Adipocyte (in vitro differentiated cells): ENCODE results near the gene GABRG3.

Experiments
- DNase-seq: peaks from one replicate; pipeline ENCODE4 v3.0.0-alpha.2; 2015; ENCODE audit warnings: low read depth
- H3K27me3 ChIP-seq: replicated peaks from 2 replicates; pipeline ENCODE4 v1.7.0; 2013; ENCODE audit warnings: mild to moderate bottlenecking, low read length, moderate library complexity; ENCODE audit not compliant: control insufficient read depth, insufficient read depth
- H3K36me3 ChIP-seq: 2 replicates; pipeline ENCODE4 v1.7.0; 2013; ENCODE audit warnings: low read length, mild to moderate bottlenecking, moderate library complexity; ENCODE audit not compliant: control insufficient read depth, insufficient read depth, severe bottlenecking
- H3K4me1 ChIP-seq: 2 replicates; pipeline ENCODE4 v1.7.0; 2013; ENCODE audit warnings: mild to moderate bottlenecking, low read length, moderate library complexity; ENCODE audit not compliant: control insufficient read depth, insufficient read depth
- H3K4me3 ChIP-seq: 2 replicates; pipeline ENCODE4 v1.7.0; 2013; ENCODE audit warnings: mild to moderate bottlenecking, low read length, moderate library complexity
- H3K9ac ChIP-seq: 2 replicates; pipeline ENCODE4 v1.7.0; 2013; ENCODE audit warnings: mild to moderate bottlenecking, low read length, moderate library complexity
- H3K9me3 ChIP-seq: 2 replicates; pipeline ENCODE4 v1.7.0; 2013; ENCODE audit warnings: mild to moderate bottlenecking, low read length, moderate library complexity; ENCODE audit not compliant: control insufficient read depth

Gene GABRG3

DNA sequence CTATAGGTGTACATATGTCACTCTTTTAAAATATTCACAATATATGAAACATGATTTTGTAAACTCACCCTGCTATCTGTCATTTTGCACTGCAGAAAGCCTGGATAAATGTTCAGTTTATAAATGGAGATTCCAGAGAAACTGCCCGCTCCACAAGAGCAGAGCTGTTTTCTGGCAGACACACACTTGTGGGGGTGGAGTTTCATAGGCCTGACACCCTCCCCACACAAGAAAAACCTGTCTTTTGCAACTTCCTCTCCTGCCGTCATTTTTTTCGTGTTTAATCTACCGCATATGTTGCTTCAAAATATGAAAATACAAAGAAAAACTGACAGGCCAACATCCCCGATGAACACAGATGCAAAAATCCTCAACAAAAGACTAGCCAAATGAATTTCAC, 479.0 kb downstream of the GABRG3 start:
- no peak overlapping the region for H3K9ac ChIP-seq
- H3K36me3 ChIP-seq: no peaks in the 10 kb centered on the region
- H3K4me1 ChIP-seq: peaks cover 5% of the 10 kb centered on the region
- no peak overlapping the region for H3K4me3 ChIP-seq
- no peak for DNase-seq
- no peaks in the 10 kb centered on the region for H3K27me3 ChIP-seq
- no peaks in the 10 kb centered on the region for H3K9me3 ChIP-seq

DNA sequence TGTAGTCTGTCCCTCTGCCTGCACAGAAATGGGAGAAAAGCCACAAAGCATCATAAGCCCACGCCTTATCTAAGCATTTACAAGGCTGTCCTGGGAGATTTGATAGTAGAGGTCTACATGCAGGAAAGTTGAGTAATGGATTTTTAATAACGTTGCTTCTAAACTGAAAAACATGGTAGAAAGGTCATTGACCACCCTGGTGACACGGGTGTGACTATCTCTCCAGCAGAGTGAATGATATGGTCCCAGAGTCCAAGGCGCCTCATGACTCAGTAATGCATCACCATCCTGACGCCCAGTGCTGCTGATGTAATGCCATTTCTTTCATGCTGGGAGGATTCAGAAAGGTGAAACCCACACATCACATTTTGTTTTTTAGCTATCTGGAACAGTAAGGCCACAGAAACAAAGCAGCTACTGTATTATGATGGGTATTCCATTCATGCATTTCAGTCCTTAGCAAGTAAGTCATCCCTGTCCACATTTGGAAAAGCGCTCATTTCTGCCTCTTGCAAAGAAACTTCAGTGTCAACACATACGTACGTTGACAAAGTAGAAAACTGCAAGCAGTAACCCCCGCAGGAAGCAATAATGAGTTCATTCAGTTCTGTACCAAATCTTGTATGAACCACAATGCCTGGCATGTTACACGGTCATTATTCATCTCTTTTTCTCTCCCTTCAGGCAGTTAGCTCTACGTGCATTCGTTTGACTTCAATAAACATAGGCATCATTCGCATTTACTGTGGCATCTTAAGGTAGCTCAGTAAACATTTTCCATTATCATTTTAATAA, 483.5 kb downstream of the GABRG3 start:
- H3K36me3 ChIP-seq: no peaks in the 10 kb centered on the region
- no peaks in the 10 kb centered on the region for H3K9me3 ChIP-seq
- H3K4me3 ChIP-seq: no peak overlapping the region
- H3K27me3 ChIP-seq: no peaks in the 10 kb centered on the region
- H3K9ac ChIP-seq: no peak overlapping the region
- H3K4me1 ChIP-seq: peaks cover 4% of the 10 kb centered on the region
- DNase-seq: no peak

DNA sequence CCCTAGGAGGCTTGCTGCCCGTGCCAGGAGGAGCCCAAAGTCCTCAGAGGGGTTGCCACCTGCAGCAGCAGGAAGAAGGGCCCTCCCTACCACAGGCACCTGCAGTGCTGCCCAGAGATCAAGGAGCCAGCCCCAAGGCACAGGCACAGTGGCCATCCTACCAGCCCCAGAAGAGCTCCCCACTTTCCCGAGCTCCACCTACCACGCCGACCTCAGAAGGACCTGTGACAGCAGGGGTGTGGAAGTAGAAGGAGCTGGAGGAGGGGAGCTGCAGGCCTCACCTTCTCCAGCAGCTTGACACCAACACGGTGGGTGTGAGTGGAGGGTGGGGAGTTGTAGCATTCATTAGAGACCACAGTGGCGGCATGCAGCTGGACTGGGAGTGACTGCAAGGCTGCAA, 485.8 kb downstream of the GABRG3 start:
- Histone ChIP-seq H3K4me3 (no peak overlapping the region), H3K4me1 (no peaks in the 10 kb centered on the region), H3K9ac (no peak overlapping the region), H3K27me3 (no peaks in the 10 kb centered on the region), H3K9me3 (no peaks in the 10 kb centered on the region), H3K36me3 (no peaks in the 10 kb centered on the region)
- no peak for DNase-seq

DNA sequence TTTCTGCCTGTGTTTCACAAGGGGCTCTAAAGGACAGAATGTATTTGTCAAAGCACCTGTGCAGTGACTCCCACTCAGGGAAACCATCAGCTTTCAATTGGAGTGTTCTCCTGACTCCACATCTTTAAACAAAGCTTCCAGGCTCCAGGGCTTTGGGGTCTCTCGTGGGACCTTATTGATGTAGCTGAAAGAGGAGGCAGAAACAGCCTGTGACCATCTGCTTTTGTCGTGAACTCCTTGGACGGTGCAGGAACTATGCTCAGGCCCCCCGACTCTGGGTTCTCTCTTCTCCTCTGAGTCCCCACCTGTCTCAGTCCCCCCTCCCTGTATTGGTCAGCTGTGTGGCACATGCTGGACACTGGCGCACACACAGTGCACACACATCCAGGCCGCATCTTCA, 486.8 kb downstream of the GABRG3 start:
- Histone ChIP-seq H3K4me3 (no peak overlapping the region), H3K9me3 (no peaks in the 10 kb centered on the region), H3K4me1 (no peaks in the 10 kb centered on the region), H3K9ac (no peak overlapping the region), H3K27me3 (no peaks in the 10 kb centered on the region), H3K36me3 (no peaks in the 10 kb centered on the region)
- DNase-seq: no peak

DNA sequence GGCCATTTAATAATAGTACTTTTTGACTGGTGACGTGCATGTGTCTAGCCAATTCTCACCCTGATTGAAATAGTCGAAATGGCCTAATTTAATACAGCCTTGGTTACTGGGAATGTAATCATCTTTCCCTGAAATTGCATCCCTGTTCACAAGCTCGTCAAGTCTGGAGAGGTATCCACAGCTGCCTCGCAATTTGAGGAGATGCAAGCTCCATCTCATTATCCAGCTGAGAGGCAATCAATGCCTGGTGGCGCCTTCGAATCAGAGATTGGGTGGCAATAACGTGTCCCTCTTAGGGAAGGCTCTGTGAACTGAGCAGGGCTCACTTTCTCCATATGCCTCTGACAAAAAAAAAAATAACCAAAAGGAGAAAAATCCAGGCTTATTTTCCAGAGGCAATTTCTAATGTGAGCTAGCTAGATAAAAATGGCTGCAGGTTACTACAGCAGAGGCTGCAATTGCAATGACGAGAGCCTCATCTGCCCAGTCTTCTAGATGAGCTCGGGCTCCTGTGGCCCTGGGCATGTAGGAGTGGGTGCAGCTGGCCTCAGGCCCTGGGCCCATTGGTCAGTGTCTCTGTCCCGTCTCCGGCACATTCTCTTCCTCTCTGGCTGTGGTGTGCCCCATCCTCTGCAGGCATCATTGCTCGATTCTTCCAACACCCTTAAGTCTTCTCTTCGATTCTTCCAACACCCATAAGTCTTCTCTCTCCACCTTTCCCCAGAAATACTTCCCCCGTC, 487.5 kb downstream of the GABRG3 start:
- no peaks in the 10 kb centered on the region for H3K4me1 ChIP-seq
- no peak for DNase-seq
- no peaks in the 10 kb centered on the region for H3K9me3 ChIP-seq
- no peaks in the 10 kb centered on the region for H3K36me3 ChIP-seq
- H3K9ac ChIP-seq: no peak overlapping the region
- H3K27me3 ChIP-seq: no peaks in the 10 kb centered on the region
- no peak overlapping the region for H3K4me3 ChIP-seq

DNA sequence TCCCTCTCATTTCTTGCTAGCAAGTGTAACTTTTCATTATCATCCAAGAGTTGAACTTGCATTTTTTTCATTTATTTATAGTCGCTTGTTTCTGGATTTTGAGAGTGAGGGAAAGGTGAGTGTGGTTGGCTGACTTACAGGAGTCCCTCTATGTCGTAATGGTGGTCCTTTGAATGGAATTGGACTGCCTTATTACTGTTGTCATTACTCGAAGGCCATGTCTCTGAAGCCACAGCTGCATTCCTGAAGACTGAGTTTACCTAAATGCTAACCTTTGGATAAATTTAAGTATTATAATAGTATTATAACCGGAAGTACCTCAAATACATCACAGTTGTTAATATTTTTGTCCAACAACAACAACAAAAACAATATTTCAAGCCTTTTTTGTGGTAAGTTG, 488.9 kb downstream of the GABRG3 start:
- no peak overlapping the region for H3K4me3 ChIP-seq
- no peaks in the 10 kb centered on the region for H3K4me1 ChIP-seq
- H3K9me3 ChIP-seq: no peaks in the 10 kb centered on the region
- no peaks in the 10 kb centered on the region for H3K36me3 ChIP-seq
- no peak for DNase-seq
- H3K9ac ChIP-seq: no peak overlapping the region
- no peaks in the 10 kb centered on the region for H3K27me3 ChIP-seq

DNA sequence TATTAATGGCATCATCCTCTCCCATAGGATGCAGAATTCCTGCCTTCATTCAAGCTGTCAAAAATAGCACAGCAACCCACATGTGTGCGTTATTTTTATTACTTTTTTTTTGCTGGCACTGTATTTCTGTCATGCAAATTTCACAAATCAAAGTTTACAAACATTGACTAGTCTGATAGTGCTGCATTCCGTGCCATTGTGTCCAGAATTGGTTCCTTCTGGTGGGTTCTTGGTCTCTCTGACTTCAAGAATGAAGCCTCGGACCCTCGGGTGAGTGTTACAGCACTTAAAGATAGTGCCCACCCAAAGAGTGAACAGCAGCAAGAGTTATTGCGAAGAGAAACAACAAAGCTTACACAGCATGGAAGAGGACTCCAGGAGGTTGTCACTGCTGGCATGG, 490.2 kb downstream of the GABRG3 start:
- Histone ChIP-seq H3K27me3 (no peaks in the 10 kb centered on the region), H3K9me3 (no peaks in the 10 kb centered on the region), H3K36me3 (no peaks in the 10 kb centered on the region), H3K4me3 (no peak overlapping the region), H3K4me1 (no peaks in the 10 kb centered on the region), H3K9ac (no peak overlapping the region)
- no peak for DNase-seq

DNA sequence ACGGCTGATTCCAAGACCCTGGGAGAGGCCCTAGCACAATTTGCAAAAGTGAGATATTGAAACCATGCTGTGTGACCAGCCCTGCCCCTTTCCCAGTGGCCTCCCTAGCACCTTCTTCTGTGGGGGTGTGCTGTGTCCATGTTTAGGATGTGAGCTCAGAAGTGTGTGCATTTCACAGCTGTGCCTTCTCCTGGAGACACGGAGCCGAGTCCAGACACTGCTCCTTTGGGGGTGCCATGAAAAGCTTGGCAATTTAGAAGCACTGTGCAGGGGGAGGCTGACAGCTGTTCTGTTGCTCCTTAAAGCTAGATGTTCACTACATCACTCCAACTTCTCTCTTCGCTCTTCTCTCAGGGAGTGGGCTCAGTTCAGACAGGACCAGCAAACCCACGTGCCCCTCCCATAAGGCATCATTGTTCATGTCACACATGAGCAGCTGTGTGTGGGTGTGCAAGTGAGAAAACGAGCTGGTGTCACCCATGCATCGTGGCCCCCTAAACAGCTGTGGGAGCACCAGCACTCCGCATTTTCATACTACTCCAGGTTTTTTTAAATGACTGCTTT, 492.6 kb downstream of the GABRG3 start:
- no peaks in the 10 kb centered on the region for H3K27me3 ChIP-seq
- H3K4me1 ChIP-seq: no peaks in the 10 kb centered on the region
- no peaks in the 10 kb centered on the region for H3K9me3 ChIP-seq
- no peak overlapping the region for H3K4me3 ChIP-seq
- DNase-seq: no peak
- no peaks in the 10 kb centered on the region for H3K36me3 ChIP-seq
- no peak overlapping the region for H3K9ac ChIP-seq

DNA sequence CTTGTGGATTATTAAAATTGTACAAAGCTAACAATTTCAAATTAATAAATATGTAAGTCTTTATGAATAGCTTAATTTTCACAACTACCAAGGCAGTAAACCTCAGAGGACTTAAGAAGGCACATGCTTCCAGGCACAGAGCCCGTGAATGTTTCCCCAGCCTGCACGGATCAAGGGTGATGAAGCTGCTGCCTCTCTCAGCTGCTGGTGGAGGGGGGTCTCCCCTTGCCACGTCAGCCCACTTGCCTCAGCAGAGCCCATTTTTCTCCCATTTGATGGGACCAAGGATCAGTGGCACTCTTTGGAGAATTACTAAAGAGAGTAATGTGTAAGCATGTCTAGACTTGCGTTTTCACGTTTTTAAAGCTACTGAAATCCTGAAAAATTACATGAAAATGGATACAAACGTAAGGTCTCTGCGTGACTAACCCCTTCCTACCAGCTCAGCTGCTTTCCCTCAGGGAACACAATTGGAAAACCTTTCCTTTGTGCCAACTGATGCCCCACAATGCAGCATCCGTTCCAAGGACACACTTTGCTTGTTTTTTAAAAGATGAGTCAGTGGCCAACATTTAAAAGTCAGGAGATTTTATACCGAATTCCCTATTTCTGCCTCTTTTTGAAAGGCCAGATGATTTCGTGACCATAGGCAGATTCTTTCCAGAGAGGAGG, 494.1 kb downstream of the GABRG3 start:
- Histone ChIP-seq H3K9ac (no peak overlapping the region), H3K4me3 (no peak overlapping the region), H3K36me3 (no peaks in the 10 kb centered on the region), H3K9me3 (no peaks in the 10 kb centered on the region), H3K4me1 (no peaks in the 10 kb centered on the region), H3K27me3 (no peaks in the 10 kb centered on the region)
- no peak for DNase-seq

DNA sequence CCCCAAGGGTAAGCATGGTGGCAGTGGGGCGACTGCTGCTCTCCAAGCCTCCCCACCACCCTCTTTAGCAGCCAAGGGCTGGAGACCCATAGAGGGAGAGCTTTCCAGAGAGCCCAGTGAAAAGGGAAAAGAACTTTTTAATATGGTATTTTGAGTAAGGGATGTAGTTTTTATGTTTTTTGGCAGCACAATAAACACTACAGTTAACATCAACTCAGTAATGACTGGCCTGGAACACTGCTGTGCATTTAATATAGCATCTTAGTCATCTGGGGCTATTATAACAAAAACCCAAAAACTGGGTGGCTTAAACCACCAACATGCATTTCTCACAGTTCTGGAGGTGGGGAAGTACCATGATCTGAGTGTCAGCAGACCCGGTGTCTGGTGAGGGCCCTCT, 495.8 kb downstream of the GABRG3 start:
- Histone ChIP-seq H3K9me3 (no peaks in the 10 kb centered on the region), H3K27me3 (no peaks in the 10 kb centered on the region), H3K4me1 (no peaks in the 10 kb centered on the region), H3K9ac (no peak overlapping the region), H3K36me3 (no peaks in the 10 kb centered on the region), H3K4me3 (no peak overlapping the region)
- DNase-seq: no peak

DNA sequence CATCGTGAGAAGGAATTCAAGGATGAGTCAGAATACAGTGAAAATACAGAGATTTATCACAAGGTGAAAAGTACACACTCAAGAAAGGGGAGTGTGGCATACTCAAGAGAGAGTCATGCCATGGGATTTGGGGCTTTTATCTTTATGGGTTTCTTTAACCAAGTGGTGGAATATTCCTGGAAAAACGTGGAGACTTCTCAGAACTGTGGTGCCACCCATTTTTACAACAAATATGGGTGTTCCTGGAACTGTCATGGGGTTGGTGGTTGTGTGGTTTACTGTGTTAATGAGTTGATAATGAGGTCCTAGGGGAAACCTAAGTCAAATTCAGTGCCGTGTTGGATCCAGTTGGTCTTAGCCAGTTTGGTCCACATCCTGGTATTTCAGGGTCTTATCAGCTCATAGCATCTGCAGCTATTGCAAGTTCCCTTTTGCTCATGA, 497.2 kb downstream of the GABRG3 start:
- Histone ChIP-seq H3K4me1 (no peaks in the 10 kb centered on the region), H3K36me3 (no peaks in the 10 kb centered on the region), H3K9me3 (no peaks in the 10 kb centered on the region), H3K27me3 (no peaks in the 10 kb centered on the region), H3K4me3 (no peak overlapping the region), H3K9ac (no peak overlapping the region)
- DNase-seq: no peak
